HEK293T (cell line): ENCODE results near the gene NRG3.

ENCODE experiments used
- ARNT ChIP-seq: fragments of 450-650 bp; IDR thresholded peaks from 2 replicates; pipeline ENCODE4 v1.6.1; 2017; ENCODE audit warnings: mild to moderate bottlenecking
- CTBP1 ChIP-seq: fragments of 450-650 bp; IDR thresholded peaks from 2 replicates; pipeline ENCODE4 v1.6.1; 2016; ENCODE audit warnings: borderline replicate concordance
- HDGF ChIP-seq: fragments of 450-650 bp; IDR thresholded peaks from 2 replicates; pipeline ENCODE4 v1.6.1; 2017; ENCODE audit warnings: antibody characterized with exemption, borderline replicate concordance
- NFRKB ChIP-seq: fragments of 450-650 bp; IDR thresholded peaks from 2 replicates; pipeline ENCODE4 v1.6.1; 2016; ENCODE audit warnings: mild to moderate bottlenecking, moderate library complexity
- SUZ12 ChIP-seq: fragments of 450-650 bp; IDR thresholded peaks from 2 replicates; pipeline ENCODE4 v1.6.1; 2016; ENCODE audit warnings: mild to moderate bottlenecking

GRCh38 chr10:82750538-82750937 is 875.5 kb downstream of the NRG3 start:
- TF ChIP-seq CTBP1, result no peak
- TF ChIP-seq ARNT, result no peak
- no peak for TF ChIP-seq NFRKB
- TF ChIP-seq HDGF, result no peak
- no peak for TF ChIP-seq SUZ12
